Heart left ventricle (tissue), 13 donors: ENCODE measurements around the gene HACD2.

Experiments used
- CTCF ChIP-seq, 12 donors: fragments of 200-600 bp; sonication (generic) in 4 of 12; IDR thresholded peaks; one replicate each; pipeline versions ENCODE4 v1.5.0 to v1.8.0; 2018 to 2022; ENCODE audit warnings: antibody characterized with exemption in 12 of 12, mild to moderate bottlenecking in 5 of 12
- POLR2A ChIP-seq, 2 donors: fragments of 450-650 bp; IDR thresholded peaks; one replicate each; pipeline ENCODE4 v1.6.1; 2017; ENCODE audit warnings: antibody characterized with exemption in 2 of 2, mild to moderate bottlenecking in 2 of 2, moderate library complexity in 2 of 2
- donor health status: ischemic (EF 13 %, LVEDD 7.1; RV severe dilation, severe dysfunction).
- donor health status: DM: no; HTN: yes; CAD: no.
- donor health status: DM: no; HTN: no; CAD: no.
- donor health status: ischemic (EF 25% LVEDD 6.9; RV normal size, moderate dysfunction).
- donor health status: ischemic (EF 25% LVEDD 5.7; RV mildly dilated, moderate dysfunction).
- donor health status: ischemic (EF 35%, LVEDD 5.7; RV mildly dilated, moderate dysfunction).
- donor health status: nonischemic (EF 11% LVEDD 7.7; RV severe dilation, severe dysfunction).
- donor health status: DM: yes; HTN: yes; CAD: no.
- donor health status: PGD.
- donor health status: ischemic (EF 29% LVEDD 5.4; RV normal size, mild dysfunction).
- donor health status: nonischemic (EF 23%, LVEDD 6.1; RV moderate dilation, normal function).

- TF ChIP-seq CTCF (IDR thresholded peaks at IDR 0.05) (no peak), POLR2A (IDR thresholded peaks at IDR 0.05) (no peak)
These were observed 2.5 kb downstream of the HACD2 start for GRCh38 chr3:123582315-123582714.
